HG02938 (cell line): ENCODE results near the gene TJP2.

ENCODE experiments used
- ATAC-seq: cut with Tn5 transposase; IDR thresholded peaks from one replicate; pipeline ENCODE4 v1.9.1; 2021; ENCODE audit warnings: mild to moderate bottlenecking, moderate library complexity; ENCODE audit not compliant: unreplicated experiment

The TJP2 gene

GRCh38 chr9:69319324-69320025 lies 145.4 kb downstream of the TJP2 start:
- ATAC-seq, result no peak

- ATAC-seq, result no peak
These were observed 148.2 kb downstream of the TJP2 start for GRCh38 chr9:69322256-69322655.

GRCh38 chr9:69323861-69324260 lies 149.8 kb downstream of the TJP2 start:
- no peak for ATAC-seq
